Measurements from ENCODE around the gene SPEM3. TPM values are rescaled to one million over a fixed set of nuclear protein-coding genes. Genes with fewer than 3 reads are reported as not detected.

Gene SPEM3
- total RNA-seq, 1 donor from 2014 or later = not detected

DNA sequence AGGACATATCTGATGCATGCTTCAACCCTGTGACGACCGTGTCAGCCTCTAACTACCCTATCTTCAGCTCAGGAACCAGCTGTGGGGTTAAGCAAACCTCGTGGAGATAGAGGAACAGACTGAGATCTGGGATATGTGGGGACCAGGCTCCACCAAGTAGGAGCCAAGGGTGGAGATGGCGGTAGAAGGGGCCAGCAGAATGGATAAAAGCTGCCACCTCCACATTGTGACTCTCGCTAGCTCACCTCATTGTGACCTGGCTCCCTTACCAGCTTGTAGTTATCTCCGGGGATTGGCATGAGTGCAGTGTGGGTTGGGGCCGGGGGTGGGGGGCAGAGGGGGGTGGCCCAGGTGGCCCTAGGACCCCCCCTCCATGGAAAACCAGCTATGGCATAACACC is 3.3 kb upstream of the SPEM3 start, which contains the start of gene SPEM2:
Gene SPEM2, plus strand, starts transcription at position 301 of the 400 bp plus-strand sequence. Its CDS starts 73 bp downstream, at position 374.
- Mint-ChIP-seq H3K9me3 (ENCODE audit: low read depth) (no peaks in the 10 kb centered on the region), H3K4me3 (ENCODE audit: low read depth) (no peak within 1 kb of the TSS), H3K4me1 (ENCODE audit: low read depth) (no peaks in the 10 kb centered on the region), H3K27ac (no peak within 1 kb of the TSS), H3K27me3 (no peaks in the 10 kb centered on the region), H3K36me3 (ENCODE audit: insufficient read depth) (no peaks in the 10 kb centered on the region)
- TF ChIP-seq, protein P1, sequence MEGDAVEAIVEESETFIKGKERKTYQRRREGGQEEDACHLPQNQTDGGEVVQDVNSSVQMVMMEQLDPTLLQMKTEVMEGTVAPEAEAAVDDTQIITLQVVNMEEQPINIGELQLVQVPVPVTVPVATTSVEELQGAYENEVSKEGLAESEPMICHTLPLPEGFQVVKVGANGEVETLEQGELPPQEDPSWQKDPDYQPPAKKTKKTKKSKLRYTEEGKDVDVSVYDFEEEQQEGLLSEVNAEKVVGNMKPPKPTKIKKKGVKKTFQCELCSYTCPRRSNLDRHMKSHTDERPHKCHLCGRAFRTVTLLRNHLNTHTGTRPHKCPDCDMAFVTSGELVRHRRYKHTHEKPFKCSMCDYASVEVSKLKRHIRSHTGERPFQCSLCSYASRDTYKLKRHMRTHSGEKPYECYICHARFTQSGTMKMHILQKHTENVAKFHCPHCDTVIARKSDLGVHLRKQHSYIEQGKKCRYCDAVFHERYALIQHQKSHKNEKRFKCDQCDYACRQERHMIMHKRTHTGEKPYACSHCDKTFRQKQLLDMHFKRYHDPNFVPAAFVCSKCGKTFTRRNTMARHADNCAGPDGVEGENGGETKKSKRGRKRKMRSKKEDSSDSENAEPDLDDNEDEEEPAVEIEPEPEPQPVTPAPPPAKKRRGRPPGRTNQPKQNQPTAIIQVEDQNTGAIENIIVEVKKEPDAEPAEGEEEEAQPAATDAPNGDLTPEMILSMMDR (IDR thresholded peaks at IDR 0.05; ENCODE audit: unreplicated experiment) = no peak
- no peak for DNase-seq (ENCODE audit: low spot score, unreplicated experiment)

DNA sequence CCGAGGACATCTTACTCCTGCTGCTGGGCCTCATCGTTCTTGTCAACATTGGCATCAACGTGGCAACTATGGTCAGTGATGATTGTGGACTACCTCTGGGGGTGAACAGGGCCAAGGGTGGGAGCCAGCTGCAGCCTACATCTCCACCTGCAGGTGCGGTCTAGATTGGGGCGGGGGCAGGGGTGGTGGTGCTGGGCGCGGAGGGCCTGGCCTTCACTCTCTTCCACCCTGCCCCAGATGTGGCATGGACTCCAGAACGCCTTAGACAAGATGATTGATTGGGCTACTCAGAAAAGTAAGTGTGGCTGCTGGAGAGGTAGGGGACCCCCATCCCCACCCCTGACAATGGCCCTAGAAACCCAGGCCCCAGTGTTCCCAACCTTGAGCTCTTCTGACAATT is 2.9 kb upstream of the SPEM3 start:
- Mint-ChIP-seq H3K27ac (no peak overlapping the region), H3K4me3 (ENCODE audit: low read depth) (no peak overlapping the region), H3K36me3 (ENCODE audit: insufficient read depth) (no peaks in the 10 kb centered on the region), H3K27me3 (no peaks in the 10 kb centered on the region), H3K9me3 (ENCODE audit: low read depth) (no peaks in the 10 kb centered on the region), H3K4me1 (ENCODE audit: low read depth) (no peaks in the 10 kb centered on the region)
- TF ChIP-seq, protein P1 (IDR thresholded peaks at IDR 0.05; ENCODE audit: unreplicated experiment) = no peak
- DNase-seq (ENCODE audit: low spot score, unreplicated experiment) = no peak

DNA sequence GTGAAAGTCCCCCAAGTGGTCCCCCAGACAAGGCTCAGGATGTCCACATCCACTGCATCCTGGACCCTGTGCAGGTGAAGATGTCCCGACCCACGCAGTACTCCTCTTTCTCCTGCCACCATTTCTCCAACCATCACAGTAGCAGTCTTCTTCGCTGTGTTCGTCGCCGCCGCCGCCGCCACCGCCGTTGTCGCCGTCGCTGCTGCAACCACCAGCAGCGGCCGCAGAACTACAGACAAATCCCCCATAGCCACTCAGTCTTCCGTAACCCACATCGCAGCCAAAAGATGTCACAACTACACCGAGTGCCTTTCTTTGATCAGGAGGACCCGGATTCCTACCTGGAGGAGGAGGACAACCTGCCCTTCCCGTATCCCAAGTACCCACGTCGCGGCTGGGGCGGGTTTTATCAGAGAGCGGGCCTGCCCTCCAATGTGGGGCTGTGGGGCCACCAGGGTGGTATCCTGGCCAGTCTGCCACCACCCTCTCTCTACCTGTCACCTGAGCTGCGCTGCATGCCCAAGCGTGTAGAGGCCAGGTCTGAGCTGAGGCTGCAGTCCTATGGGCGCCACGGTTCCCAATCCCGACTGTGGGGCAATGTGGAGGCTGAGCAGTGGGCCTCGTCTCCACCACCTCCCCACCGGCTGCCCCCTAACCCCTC is 2.3 kb upstream of the SPEM3 start:
- H3K27ac Mint-ChIP-seq = no peak overlapping the region
- no peak overlapping the region for H3K4me3 Mint-ChIP-seq (ENCODE audit: low read depth)
- H3K27me3 Mint-ChIP-seq = no peaks in the 10 kb centered on the region
- no peak for DNase-seq (ENCODE audit: low spot score, unreplicated experiment)
- H3K4me1 Mint-ChIP-seq (ENCODE audit: low read depth) = no peaks in the 10 kb centered on the region
- no peaks in the 10 kb centered on the region for H3K9me3 Mint-ChIP-seq (ENCODE audit: low read depth)
- no peaks in the 10 kb centered on the region for H3K36me3 Mint-ChIP-seq (ENCODE audit: insufficient read depth)
- TF ChIP-seq, protein P1 (IDR thresholded peaks at IDR 0.05; ENCODE audit: unreplicated experiment) = no peak

DNA sequence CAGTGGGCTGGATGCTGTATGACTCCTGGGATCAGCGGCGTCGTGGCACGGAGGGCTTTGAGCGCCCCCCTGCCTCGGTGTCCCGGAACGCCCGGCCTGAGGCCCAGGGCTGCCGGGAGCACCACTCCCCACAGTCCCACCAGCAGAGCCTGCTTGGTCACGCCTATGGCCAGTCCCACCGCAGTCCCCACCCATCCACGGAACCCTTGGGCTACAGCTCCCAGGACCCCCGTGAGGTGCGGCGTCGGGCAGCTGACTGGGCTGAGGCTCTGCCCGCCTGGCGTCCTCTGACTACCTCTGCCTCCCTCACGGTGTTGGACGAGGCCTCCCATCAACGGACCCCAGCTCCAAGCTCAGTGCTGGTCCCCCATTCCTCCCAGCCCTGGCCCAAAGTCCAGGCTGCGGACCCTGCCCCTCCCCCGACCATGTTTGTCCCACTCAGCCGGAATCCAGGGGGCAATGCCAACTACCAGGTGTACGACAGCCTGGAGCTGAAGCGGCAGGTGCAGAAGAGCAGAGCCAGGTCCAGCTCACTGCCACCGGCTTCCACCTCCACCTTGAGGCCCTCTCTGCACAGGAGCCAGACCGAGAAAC is 1.7 kb upstream of the SPEM3 start:
- Mint-ChIP-seq H3K36me3 (ENCODE audit: insufficient read depth) (no peaks in the 10 kb centered on the region), H3K4me3 (ENCODE audit: low read depth) (no peak overlapping the region), H3K4me1 (ENCODE audit: low read depth) (no peaks in the 10 kb centered on the region), H3K27me3 (no peaks in the 10 kb centered on the region), H3K9me3 (ENCODE audit: low read depth) (no peaks in the 10 kb centered on the region), H3K27ac (no peak overlapping the region)
- TF ChIP-seq, protein P1 (IDR thresholded peaks at IDR 0.05; ENCODE audit: unreplicated experiment) = no peak
- no peak for DNase-seq (ENCODE audit: low spot score, unreplicated experiment)

DNA sequence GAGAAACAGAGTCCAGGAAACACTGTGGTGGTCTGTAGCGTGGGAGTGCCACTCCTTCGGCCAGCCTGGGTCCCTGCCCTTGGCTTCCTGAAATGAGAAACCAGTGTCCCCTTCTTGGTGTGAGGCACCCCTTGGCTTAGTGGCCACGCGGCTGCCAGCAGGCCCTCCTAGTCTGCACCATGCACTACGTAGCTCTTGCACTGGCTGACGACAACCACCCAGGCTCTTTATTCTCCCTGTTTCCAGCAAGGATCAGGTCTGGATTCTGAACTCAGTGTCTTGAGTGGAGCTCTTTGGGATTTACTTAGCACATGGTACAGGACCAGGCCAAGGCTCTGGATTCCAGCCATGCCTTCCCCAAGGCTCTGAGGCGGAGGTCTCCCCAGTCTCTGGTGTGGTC is 1.1 kb upstream of the SPEM3 start:
- no peak overlapping the region for H3K27ac Mint-ChIP-seq
- no peaks in the 10 kb centered on the region for H3K9me3 Mint-ChIP-seq (ENCODE audit: low read depth)

More for the DNA sequence above, 1.1 kb upstream of the SPEM3 start:
- Mint-ChIP-seq H3K27me3 (no peaks in the 10 kb centered on the region), H3K4me1 (ENCODE audit: low read depth) (no peaks in the 10 kb centered on the region), H3K4me3 (ENCODE audit: low read depth) (no peak overlapping the region), H3K36me3 (ENCODE audit: insufficient read depth) (no peaks in the 10 kb centered on the region)
- DNase-seq (ENCODE audit: low spot score, unreplicated experiment) = no peak
- TF ChIP-seq, protein P1 (IDR thresholded peaks at IDR 0.05; ENCODE audit: unreplicated experiment) = no peak
